Measurements from ENCODE around the gene AXIN2. TPM values are rescaled to one million over a fixed set of nuclear protein-coding genes. Genes with fewer than 3 reads are reported as not detected.

The AXIN2 gene
- polyA plus RNA-seq, 3 donors, result 0.10 TPM; not detected in 2

DNA sequence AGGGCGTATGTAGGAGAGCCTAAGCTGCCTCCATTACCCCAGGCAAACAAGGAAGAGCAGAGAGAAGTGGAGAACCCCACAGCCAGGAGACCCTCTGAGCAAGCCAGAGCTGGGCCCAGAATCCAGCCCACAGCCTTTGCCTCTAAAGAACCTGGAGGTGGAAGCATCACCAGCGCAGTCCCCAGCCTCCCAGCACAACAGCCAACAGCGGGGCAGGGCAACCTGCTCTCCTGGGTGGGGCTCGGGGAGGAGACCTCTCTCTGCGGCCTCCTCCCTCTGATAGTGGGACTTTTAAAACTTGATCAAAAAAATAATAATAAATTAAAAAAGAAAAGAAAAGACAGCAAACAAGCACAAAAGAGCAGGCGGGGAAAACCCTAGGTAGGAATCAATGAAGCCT is 45.9 kb downstream of the AXIN2 start:
- H3K9me3 Mint-ChIP-seq, result peaks cover 0 to 10% (median 4%) of the 10 kb centered on the region in 7 donors
- H3K4me1 Mint-ChIP-seq, result no peaks in the 10 kb centered on the region
- Histone ChIP-seq H3K4me1 (ENCODE audit: control insufficient read depth in 1 of 2, insufficient read depth in 2 of 2, low read length in 2 of 2) (no peaks in the 10 kb centered on the region), H4K20me1 (ENCODE audit: insufficient read depth, low read length) (no peaks in the 10 kb centered on the region), H3K9me3 (replicated peaks in 1 of 2; ENCODE audit: control insufficient read depth in 1 of 2, insufficient read depth in 1 of 2, low read length in 2 of 2) (no peaks in the 10 kb centered on the region), H3K27me3 (ENCODE audit: control insufficient read depth in 2 of 2, insufficient read depth in 2 of 2, low read length in 2 of 2) (no peaks in the 10 kb centered on the region), H3K4me3 (replicated peaks in 1 of 3; ENCODE audit: low read depth in 2 of 3, low read length in 3 of 3) (no peak overlapping the region), H3K4me2 (replicated peaks; ENCODE audit: extremely low read depth, low read length, poor library complexity, severe bottlenecking) (no peak overlapping the region), H3K9ac (ENCODE audit: insufficient read depth, low read length, poor library complexity, severe bottlenecking) (no peak overlapping the region), H2AFZ (ENCODE audit: insufficient read depth, low read depth, low read length, poor library complexity, severe bottlenecking) (no peak overlapping the region), H3K79me2 (ENCODE audit: insufficient read depth, low read length) (no peaks in the 10 kb centered on the region), H3K27ac (ENCODE audit: low read depth in 1 of 2, low read length in 2 of 2) (no peak overlapping the region), H3K36me3 (replicated peaks in 1 of 2; ENCODE audit: control insufficient read depth in 1 of 2, insufficient read depth in 2 of 2, low read length in 2 of 2) (no peaks in the 10 kb centered on the region)
- H3K27me3 Mint-ChIP-seq (ENCODE audit: low read depth in 3 of 3), result peaks cover 3 to 10% (median 8%) of the 10 kb centered on the region in 3 donors
- TF ChIP-seq, protein P1, sequence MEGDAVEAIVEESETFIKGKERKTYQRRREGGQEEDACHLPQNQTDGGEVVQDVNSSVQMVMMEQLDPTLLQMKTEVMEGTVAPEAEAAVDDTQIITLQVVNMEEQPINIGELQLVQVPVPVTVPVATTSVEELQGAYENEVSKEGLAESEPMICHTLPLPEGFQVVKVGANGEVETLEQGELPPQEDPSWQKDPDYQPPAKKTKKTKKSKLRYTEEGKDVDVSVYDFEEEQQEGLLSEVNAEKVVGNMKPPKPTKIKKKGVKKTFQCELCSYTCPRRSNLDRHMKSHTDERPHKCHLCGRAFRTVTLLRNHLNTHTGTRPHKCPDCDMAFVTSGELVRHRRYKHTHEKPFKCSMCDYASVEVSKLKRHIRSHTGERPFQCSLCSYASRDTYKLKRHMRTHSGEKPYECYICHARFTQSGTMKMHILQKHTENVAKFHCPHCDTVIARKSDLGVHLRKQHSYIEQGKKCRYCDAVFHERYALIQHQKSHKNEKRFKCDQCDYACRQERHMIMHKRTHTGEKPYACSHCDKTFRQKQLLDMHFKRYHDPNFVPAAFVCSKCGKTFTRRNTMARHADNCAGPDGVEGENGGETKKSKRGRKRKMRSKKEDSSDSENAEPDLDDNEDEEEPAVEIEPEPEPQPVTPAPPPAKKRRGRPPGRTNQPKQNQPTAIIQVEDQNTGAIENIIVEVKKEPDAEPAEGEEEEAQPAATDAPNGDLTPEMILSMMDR (IDR thresholded peaks at IDR 0.05), result no peak
- no CpG with 5 or more reads among the region's 6 CpGs for WGBS (ENCODE audit: insufficient coverage)
- no peak for DNase-seq
- H3K27ac Mint-ChIP-seq, result no peak overlapping the region
- intact Hi-C loops (cut with micrococcal nuclease), result no loop called here
- no peaks in the 10 kb centered on the region for H3K36me3 Mint-ChIP-seq
- H3K4me3 Mint-ChIP-seq, result no peak overlapping the region

DNA sequence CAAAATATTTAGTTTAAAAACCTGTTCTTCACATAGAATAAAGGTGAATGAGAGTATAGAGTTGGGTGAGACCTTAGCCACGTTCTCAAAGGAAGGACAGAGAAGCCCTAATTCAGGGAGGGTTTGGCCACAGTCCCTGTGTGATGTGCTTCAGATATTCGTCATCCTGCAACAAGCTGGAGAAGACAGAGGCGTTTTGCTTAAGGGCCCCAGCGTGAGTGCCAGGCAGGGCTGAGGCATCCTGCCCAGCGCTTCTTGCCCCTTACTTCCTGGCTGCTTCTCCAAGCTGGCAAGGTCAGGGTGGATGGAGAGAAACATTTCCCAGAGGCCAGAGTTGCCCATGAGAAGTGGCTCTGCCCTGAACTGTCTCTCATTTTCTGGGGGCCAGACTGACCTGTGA is 46.9 kb downstream of the AXIN2 start:
- no peaks in the 10 kb centered on the region for H3K36me3 Mint-ChIP-seq
- Histone ChIP-seq H3K4me2 (replicated peaks; ENCODE audit: extremely low read depth, low read length, poor library complexity, severe bottlenecking) (no peak overlapping the region), H3K27ac (ENCODE audit: low read depth in 1 of 2, low read length in 2 of 2) (no peak overlapping the region), H4K20me1 (ENCODE audit: insufficient read depth, low read length) (no peaks in the 10 kb centered on the region), H3K36me3 (replicated peaks in 1 of 2; ENCODE audit: control insufficient read depth in 1 of 2, insufficient read depth in 2 of 2, low read length in 2 of 2) (no peaks in the 10 kb centered on the region), H3K4me3 (replicated peaks in 1 of 3; ENCODE audit: low read depth in 2 of 3, low read length in 3 of 3) (no peak overlapping the region), H3K9me3 (replicated peaks in 1 of 2; ENCODE audit: control insufficient read depth in 1 of 2, insufficient read depth in 1 of 2, low read length in 2 of 2) (no peaks in the 10 kb centered on the region), H3K9ac (ENCODE audit: insufficient read depth, low read length, poor library complexity, severe bottlenecking) (no peak overlapping the region), H3K4me1 (ENCODE audit: control insufficient read depth in 1 of 2, insufficient read depth in 2 of 2, low read length in 2 of 2) (no peaks in the 10 kb centered on the region), H3K27me3 (ENCODE audit: control insufficient read depth in 2 of 2, insufficient read depth in 2 of 2, low read length in 2 of 2) (no peaks in the 10 kb centered on the region), H3K79me2 (ENCODE audit: insufficient read depth, low read length) (no peaks in the 10 kb centered on the region), H2AFZ (ENCODE audit: insufficient read depth, low read depth, low read length, poor library complexity, severe bottlenecking) (no peak overlapping the region)
- no peaks in the 10 kb centered on the region for H3K4me1 Mint-ChIP-seq
- no peak overlapping the region for H3K4me3 Mint-ChIP-seq
- TF ChIP-seq, protein P1 (IDR thresholded peaks at IDR 0.05), result no peak
- peaks cover 5 to 10% (median 6%) of the 10 kb centered on the region in 3 donors for H3K27me3 Mint-ChIP-seq (ENCODE audit: low read depth in 3 of 3)
- peaks cover 0 to 10% (median 4%) of the 10 kb centered on the region in 7 donors for H3K9me3 Mint-ChIP-seq
- no peak for DNase-seq
- WGBS (ENCODE audit: insufficient coverage), result 75% methylated on average over 5 of the region's 5 CpGs
- intact Hi-C loops (cut with micrococcal nuclease), result no loop called here
- no peak overlapping the region for H3K27ac Mint-ChIP-seq
